Neural progenitor cell (in vitro differentiated cells): ENCODE data around the gene KCNK3. TPM values are rescaled to one million over a fixed set of nuclear protein-coding genes. Genes with fewer than 3 reads are reported as not detected.

Experiments
- DNase-seq: peaks from one replicate; pipeline ENCODE4 v3.0.0-alpha.2; 2016; ENCODE audit warnings: low spot score
- H2AFZ ChIP-seq: fragments of 200-600 bp; sonication (generic); replicated peaks from 2 replicates; pipeline ENCODE4 v1.6.1; 2016; ENCODE audit warnings: antibody characterized with exemption
- H3F3A ChIP-seq: fragments of 200-600 bp; sonication (generic); 2 replicates; pipeline ENCODE4 v1.6.1; 2016; ENCODE audit warnings: antibody characterized with exemption, low read depth
- H3K27ac ChIP-seq: fragments of 200-600 bp; sonication (generic); 2 replicates; pipeline ENCODE4 v1.5.1; 2016; ENCODE audit warnings: mild to moderate bottlenecking
- H3K27me3 ChIP-seq: fragments of 200-600 bp; sonication (generic); 2 replicates; pipeline ENCODE4 v1.6.1; 2016; ENCODE audit warnings: mild to moderate bottlenecking, moderate library complexity
- H3K36me3 ChIP-seq: fragments of 200-600 bp; sonication (generic); 2 replicates; pipeline ENCODE4 v1.5.1; 2016
- H3K4me1 ChIP-seq: fragments of 200-600 bp; sonication (generic); 2 replicates; pipeline ENCODE4 v1.6.1; 2016; ENCODE audit warnings: mixed run types
- H3K4me2 ChIP-seq: fragments of 200-600 bp; sonication (generic); 2 replicates; pipeline ENCODE4 v1.6.1; 2016
- H3K4me3 ChIP-seq: fragments of 200-600 bp; sonication (generic); 2 replicates; pipeline ENCODE4 v1.5.1; 2016
- H3K79me2 ChIP-seq: fragments of 200-600 bp; sonication (generic); 2 replicates; pipeline ENCODE4 v1.6.1; 2016; ENCODE audit warnings: low read depth
- H3K9ac ChIP-seq: fragments of 200-600 bp; sonication (generic); 2 replicates; pipeline ENCODE4 v1.6.1; 2016
- H3K9me3 ChIP-seq: fragments of 200-600 bp; sonication (generic); 2 replicates; pipeline ENCODE4 v1.5.1; 2016; ENCODE audit warnings: low read depth
- H4K20me1 ChIP-seq: fragments of 200-600 bp; sonication (generic); 2 replicates; pipeline ENCODE4 v1.6.1; 2016; ENCODE audit warnings: low read depth
- H3K27ac Mint-ChIP-seq: 3 replicates; pipeline ENCODE4 v1.8.0; 2021; ENCODE audit warnings: mixed read lengths
- H3K27me3 Mint-ChIP-seq: 2 replicates; pipeline ENCODE4 v1.8.0; 2022; ENCODE audit warnings: low read depth, mild to moderate bottlenecking, inconsistent platforms, moderate library complexity, mixed read lengths; ENCODE audit not compliant: insufficient read depth
- H3K36me3 Mint-ChIP-seq: 3 replicates; pipeline ENCODE4 v1.8.0; 2021; ENCODE audit warnings: mixed read lengths
- H3K4me1 Mint-ChIP-seq: 3 replicates; pipeline ENCODE4 v1.8.0; 2021; ENCODE audit warnings: mixed read lengths
- H3K4me3 Mint-ChIP-seq: 3 replicates; pipeline ENCODE4 v1.8.0; 2021; ENCODE audit warnings: mild to moderate bottlenecking, moderate library complexity, mixed read lengths
- H3K9me3 Mint-ChIP-seq: 3 replicates; pipeline ENCODE4 v1.8.0; 2020; ENCODE audit warnings: mixed read lengths
- EZH2 ChIP-seq: fragments of 200-600 bp; sonication (generic); IDR thresholded peaks from 2 replicates; pipeline ENCODE4 v1.6.1; 2017; ENCODE audit warnings: antibody characterized with exemption, mild to moderate bottlenecking, moderate library complexity
- EZH2phosphoT487 ChIP-seq: fragments of 200-600 bp; sonication (generic); IDR thresholded peaks from 2 replicates; pipeline ENCODE4 v1.6.1; 2017; ENCODE audit warnings: antibody characterized with exemption
- total RNA-seq: library from RNA; depleted of rRNA; stranded (reverse); fragments of >200 nt; gene quantifications from 2 replicates; pipeline ENCODE4 v1.2.3, GENCODE V29; 2015; ENCODE audit warnings: low replicate concordance
- TF ChIP-seq, protein P1 (sequence below): fragments of 200-600 bp; sonication (generic); IDR thresholded peaks from 2 replicates; pipeline ENCODE4 v1.5.1; 2017; ENCODE audit warnings: antibody characterized with exemption, mild to moderate bottlenecking

KCNK3 gene
- total RNA-seq, 1 donor from 2014 or later = not detected

DNA sequence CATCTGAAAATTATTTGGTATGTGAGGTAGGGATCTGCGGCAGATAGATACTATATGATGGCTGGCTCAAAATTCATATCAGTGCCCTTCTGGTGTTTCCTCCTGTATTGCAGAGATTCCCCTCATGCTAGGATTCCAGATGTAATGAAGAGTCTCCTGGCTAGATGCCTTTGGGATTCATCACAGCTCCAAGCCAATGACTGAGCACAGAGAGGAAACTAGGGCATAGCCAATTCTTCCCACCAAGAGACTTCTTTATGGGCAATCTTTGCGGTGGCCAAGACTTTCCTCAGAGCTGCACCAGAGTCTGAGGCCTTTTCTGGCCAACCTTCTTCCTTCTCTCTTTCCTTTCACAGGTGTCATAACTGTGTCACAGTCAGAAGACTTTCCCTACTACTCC lies 25.9 kb upstream of the KCNK3 start:
- Mint-ChIP-seq H3K9me3 (no peaks in the 10 kb centered on the region), H3K27ac (no peak overlapping the region), H3K4me1 (no peaks in the 10 kb centered on the region), H3K27me3 (peaks cover 4% of the 10 kb centered on the region), H3K4me3 (no peak overlapping the region), H3K36me3 (no peaks in the 10 kb centered on the region)
- H3K79me2 ChIP-seq = no peaks in the 10 kb centered on the region
- TF ChIP-seq EZH2phosphoT487 (no peak), EZH2 (no peak)
- TF ChIP-seq, protein P1, sequence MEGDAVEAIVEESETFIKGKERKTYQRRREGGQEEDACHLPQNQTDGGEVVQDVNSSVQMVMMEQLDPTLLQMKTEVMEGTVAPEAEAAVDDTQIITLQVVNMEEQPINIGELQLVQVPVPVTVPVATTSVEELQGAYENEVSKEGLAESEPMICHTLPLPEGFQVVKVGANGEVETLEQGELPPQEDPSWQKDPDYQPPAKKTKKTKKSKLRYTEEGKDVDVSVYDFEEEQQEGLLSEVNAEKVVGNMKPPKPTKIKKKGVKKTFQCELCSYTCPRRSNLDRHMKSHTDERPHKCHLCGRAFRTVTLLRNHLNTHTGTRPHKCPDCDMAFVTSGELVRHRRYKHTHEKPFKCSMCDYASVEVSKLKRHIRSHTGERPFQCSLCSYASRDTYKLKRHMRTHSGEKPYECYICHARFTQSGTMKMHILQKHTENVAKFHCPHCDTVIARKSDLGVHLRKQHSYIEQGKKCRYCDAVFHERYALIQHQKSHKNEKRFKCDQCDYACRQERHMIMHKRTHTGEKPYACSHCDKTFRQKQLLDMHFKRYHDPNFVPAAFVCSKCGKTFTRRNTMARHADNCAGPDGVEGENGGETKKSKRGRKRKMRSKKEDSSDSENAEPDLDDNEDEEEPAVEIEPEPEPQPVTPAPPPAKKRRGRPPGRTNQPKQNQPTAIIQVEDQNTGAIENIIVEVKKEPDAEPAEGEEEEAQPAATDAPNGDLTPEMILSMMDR = no peak
- no peak overlapping the region for H3K4me3 ChIP-seq
- H3K9ac ChIP-seq = no peak overlapping the region
- no peak overlapping the region for H3K4me2 ChIP-seq
- no peaks in the 10 kb centered on the region for H3K4me1 ChIP-seq
- no peaks in the 10 kb centered on the region for H4K20me1 ChIP-seq
- no peaks in the 10 kb centered on the region for H3F3A ChIP-seq
- no peaks in the 10 kb centered on the region for H3K9me3 ChIP-seq
- no peaks in the 10 kb centered on the region for H3K36me3 ChIP-seq
- no peak overlapping the region for H2AFZ ChIP-seq
- H3K27ac ChIP-seq = no peak overlapping the region
- DNase-seq = no peak
- H3K27me3 ChIP-seq = no peaks in the 10 kb centered on the region

DNA sequence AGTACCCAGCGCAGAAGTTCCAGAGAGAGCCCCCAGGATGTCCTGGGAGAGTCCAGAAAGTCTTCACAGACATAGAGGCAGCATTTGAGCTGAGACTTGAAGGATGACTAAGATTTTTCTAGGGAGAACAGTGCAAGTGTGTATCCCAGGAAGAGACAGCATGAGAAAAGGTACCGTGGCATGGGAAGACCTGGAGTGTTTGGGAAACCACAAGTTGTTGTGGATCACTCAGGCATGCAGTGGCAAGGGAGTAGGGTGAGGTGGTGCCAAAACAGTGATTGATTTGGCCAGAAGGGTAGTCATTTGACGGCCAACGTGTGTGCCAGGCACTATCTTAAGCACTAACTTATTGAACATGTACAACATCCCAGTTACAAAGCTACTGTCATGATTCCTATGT lies 24.5 kb upstream of the KCNK3 start:
- Histone ChIP-seq H3K4me3 (no peak overlapping the region), H3K9ac (no peak overlapping the region), H3F3A (no peaks in the 10 kb centered on the region), H3K4me2 (no peak overlapping the region), H3K27me3 (no peaks in the 10 kb centered on the region), H4K20me1 (no peaks in the 10 kb centered on the region), H3K36me3 (no peaks in the 10 kb centered on the region), H3K4me1 (peaks cover 4% of the 10 kb centered on the region), H2AFZ (no peak overlapping the region), H3K9me3 (no peaks in the 10 kb centered on the region), H3K79me2 (no peaks in the 10 kb centered on the region), H3K27ac (no peak overlapping the region)
- Mint-ChIP-seq H3K4me3 (no peak overlapping the region), H3K27me3 (peaks cover 5% of the 10 kb centered on the region), H3K4me1 (peaks cover 4% of the 10 kb centered on the region), H3K9me3 (no peaks in the 10 kb centered on the region), H3K27ac (no peak overlapping the region), H3K36me3 (no peaks in the 10 kb centered on the region)
- no peak for DNase-seq
- TF ChIP-seq EZH2 = no peak
- TF ChIP-seq EZH2phosphoT487 = no peak
- TF ChIP-seq, protein P1 = no peak

DNA sequence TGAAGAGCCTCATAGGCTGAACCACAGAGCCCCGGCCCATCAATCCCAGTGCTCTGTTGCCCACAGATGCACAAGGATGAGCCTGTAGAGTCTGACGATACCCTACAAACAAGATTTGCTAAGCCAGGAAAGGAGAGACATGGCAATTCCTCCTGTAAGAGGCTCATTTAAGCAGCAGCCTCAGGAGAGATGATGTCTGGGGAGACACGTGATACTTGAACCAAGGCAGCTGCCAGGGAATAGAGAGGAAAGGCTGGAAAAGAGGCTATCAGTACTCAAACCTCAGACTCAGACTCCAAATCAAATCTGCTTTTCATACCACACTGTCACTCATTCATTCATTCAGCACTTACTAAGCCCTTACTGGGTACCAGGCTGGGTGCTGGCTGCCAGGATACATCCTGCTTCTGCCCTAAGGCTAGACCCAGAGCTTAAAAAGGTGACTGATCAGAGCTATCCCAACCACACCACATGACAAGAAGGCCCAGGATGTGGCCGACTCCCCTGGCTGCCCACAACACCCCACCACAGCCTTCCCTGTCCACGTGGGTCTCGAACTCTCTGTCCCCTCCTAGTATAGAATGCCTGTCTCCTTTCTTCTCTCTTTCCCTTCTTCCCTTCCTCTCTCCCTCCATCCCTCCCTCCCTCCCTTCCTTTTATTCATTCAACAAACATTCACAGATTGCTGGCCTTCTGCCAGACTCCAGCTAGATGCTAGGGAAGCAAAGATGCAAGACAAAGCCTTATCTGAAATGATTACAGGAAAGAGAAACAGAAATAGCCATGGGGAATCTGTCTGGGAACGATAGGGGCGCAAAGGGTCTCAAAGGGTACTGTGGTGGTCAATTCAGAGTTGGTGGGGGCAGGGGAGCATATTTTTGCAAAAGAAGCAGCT lies 23.4 kb upstream of the KCNK3 start:
- no peaks in the 10 kb centered on the region for H3K36me3 ChIP-seq
- H3K4me2 ChIP-seq = no peak overlapping the region
- H3K9ac ChIP-seq = no peak overlapping the region
- H3F3A ChIP-seq = no peaks in the 10 kb centered on the region
- H2AFZ ChIP-seq = no peak overlapping the region
- no peak overlapping the region for H3K27ac ChIP-seq
- Mint-ChIP-seq H3K27me3 (peaks cover 5% of the 10 kb centered on the region), H3K9me3 (no peaks in the 10 kb centered on the region), H3K4me1 (peaks cover 4% of the 10 kb centered on the region), H3K4me3 (no peak overlapping the region), H3K27ac (peak overlapping the region; percentile 40), H3K36me3 (no peaks in the 10 kb centered on the region)
- H3K27me3 ChIP-seq = no peaks in the 10 kb centered on the region
- no peak overlapping the region for H3K4me3 ChIP-seq
- TF ChIP-seq EZH2 = no peak
- DNase-seq = no peak
- H3K9me3 ChIP-seq = no peaks in the 10 kb centered on the region
- peaks cover 4% of the 10 kb centered on the region for H3K4me1 ChIP-seq
- no peaks in the 10 kb centered on the region for H4K20me1 ChIP-seq
- H3K79me2 ChIP-seq = no peaks in the 10 kb centered on the region

DNA sequence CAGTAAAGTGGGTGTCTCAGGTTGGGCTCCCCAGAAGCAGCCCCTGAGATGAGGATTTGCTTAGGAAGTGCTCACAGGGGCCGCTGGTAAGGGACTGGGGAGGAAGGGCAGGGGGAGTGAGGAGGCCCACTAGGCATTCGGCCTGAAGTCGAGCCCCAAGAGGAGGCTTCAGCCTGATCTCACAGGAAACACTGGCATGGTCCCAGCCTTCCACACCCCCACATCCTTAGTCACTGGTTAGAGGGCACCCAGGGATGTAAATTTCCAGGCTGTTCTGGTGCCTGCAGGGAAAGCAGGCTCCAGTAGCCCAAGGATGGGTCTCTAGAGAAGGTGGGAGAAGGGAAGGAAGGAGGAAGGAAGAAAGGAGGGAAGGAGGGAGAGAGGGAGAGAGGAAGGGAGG lies 22.4 kb upstream of the KCNK3 start:
- no peaks in the 10 kb centered on the region for H3K36me3 Mint-ChIP-seq
- Histone ChIP-seq H4K20me1 (no peaks in the 10 kb centered on the region), H3K79me2 (no peaks in the 10 kb centered on the region), H3K36me3 (no peaks in the 10 kb centered on the region), H3K4me3 (no peak overlapping the region), H3K9me3 (no peaks in the 10 kb centered on the region), H3F3A (no peaks in the 10 kb centered on the region), H3K4me2 (no peak overlapping the region), H2AFZ (no peak overlapping the region), H3K27me3 (no peaks in the 10 kb centered on the region), H3K9ac (no peak overlapping the region), H3K27ac (no peak overlapping the region), H3K4me1 (peaks cover 4% of the 10 kb centered on the region)
- peaks cover 5% of the 10 kb centered on the region for H3K27me3 Mint-ChIP-seq
- TF ChIP-seq, protein P1 = no peak
- TF ChIP-seq EZH2 = no peak
- TF ChIP-seq EZH2phosphoT487 = no peak
- H3K4me3 Mint-ChIP-seq = no peak overlapping the region
- DNase-seq = no peak
- H3K4me1 Mint-ChIP-seq = peaks cover 6% of the 10 kb centered on the region
- H3K27ac Mint-ChIP-seq = peak overlapping the region; percentile 25
- no peaks in the 10 kb centered on the region for H3K9me3 Mint-ChIP-seq
